ENCODE measurements around the gene EYS.
"Not testable (repeated sequence)": the region's sequence is repeated elsewhere in the genome, so short reads cannot be mapped to it uniquely, and the experiment has no call there.

Gene EYS

DNA sequence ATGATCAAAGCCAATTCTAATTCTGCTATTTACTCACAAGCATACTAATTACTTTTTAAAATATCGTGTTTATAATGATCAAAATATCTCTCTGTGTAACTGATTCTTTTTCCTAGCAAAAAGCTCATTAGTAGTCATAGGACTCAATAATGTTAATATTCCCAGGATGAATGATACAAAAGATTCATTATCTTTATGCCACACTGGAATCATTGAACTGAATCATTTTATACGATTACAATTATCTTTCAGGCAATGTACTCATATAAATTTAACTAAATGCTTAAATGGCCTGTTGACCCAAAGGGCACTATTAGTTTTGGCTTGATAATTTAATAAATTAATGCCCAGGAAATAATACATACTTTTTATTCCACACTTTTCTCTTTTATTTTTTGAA is 96.3 kb downstream of the EYS start:
- no peaks in the 10 kb centered on the region for H3K9me3 ChIP-seq (ENCODE audit: low read length)
- no peaks in the 10 kb centered on the region for H3K27me3 ChIP-seq (ENCODE audit: insufficient read depth, low read length)
- H2AFZ ChIP-seq (ENCODE audit: low read depth, low read length): no peak overlapping the region
- no peak overlapping the region for H3K4me3 ChIP-seq (ENCODE audit: low read length)
- no peaks in the 10 kb centered on the region for H3K36me3 ChIP-seq (ENCODE audit: insufficient read depth, low read length)
- H3K4me1 ChIP-seq (ENCODE audit: insufficient read depth, low read length): no peaks in the 10 kb centered on the region

DNA sequence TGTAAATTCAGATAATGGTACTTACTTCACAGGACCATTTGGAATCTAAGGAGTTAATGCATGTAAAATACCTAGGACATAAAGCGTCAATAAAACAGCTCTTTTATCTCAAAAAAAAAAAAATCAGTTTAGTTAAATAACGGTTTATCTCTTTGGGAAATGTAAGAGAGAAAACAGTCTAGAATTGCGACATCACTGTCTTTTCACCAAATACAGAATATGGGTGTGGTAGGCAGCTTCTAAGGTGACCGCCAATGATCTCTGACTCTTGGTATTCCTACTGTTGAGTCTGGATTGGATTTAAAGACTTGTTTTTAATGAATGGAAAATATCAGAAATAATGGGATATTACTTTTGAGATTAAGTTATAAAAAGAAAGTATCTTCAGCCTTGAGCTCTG is 111.5 kb downstream of the EYS start:
- H3K27me3 ChIP-seq (ENCODE audit: insufficient read depth, low read length): no peaks in the 10 kb centered on the region
- H3K4me1 ChIP-seq (ENCODE audit: insufficient read depth, low read length): no peaks in the 10 kb centered on the region
- no peak overlapping the region for H3K4me3 ChIP-seq (ENCODE audit: low read length)
- no peaks in the 10 kb centered on the region for H3K9me3 ChIP-seq (ENCODE audit: low read length)
- no peak overlapping the region for H2AFZ ChIP-seq (ENCODE audit: low read depth, low read length)
- H3K36me3 ChIP-seq (ENCODE audit: insufficient read depth, low read length): no peaks in the 10 kb centered on the region

DNA sequence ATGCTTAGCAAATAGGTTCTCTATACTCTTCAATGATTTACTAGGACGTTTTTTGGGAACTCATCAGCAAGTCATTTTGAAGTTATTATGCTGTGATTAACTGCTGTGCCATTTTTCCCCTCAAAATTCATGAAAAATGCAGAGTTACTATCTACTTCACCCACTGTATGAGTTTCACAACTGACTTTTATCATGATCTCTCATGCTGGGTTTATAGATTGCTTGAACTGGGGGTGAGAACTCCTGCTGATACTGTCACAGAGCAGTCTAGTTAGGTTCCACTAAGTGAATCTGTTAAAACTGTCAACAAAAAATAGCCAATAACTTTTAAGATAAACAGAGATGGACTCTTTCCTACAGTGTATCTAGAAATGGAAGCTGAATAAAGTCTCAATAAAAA is 136.7 kb downstream of the EYS start:
- no peaks in the 10 kb centered on the region for H3K9me3 ChIP-seq (ENCODE audit: low read length)
- H3K27me3 ChIP-seq (ENCODE audit: insufficient read depth, low read length): no peaks in the 10 kb centered on the region
- no peaks in the 10 kb centered on the region for H3K36me3 ChIP-seq (ENCODE audit: insufficient read depth, low read length)
- H3K4me1 ChIP-seq (ENCODE audit: insufficient read depth, low read length): no peaks in the 10 kb centered on the region
- H3K4me3 ChIP-seq (ENCODE audit: low read length): no peak overlapping the region
- H2AFZ ChIP-seq (ENCODE audit: low read depth, low read length): no peak overlapping the region

DNA sequence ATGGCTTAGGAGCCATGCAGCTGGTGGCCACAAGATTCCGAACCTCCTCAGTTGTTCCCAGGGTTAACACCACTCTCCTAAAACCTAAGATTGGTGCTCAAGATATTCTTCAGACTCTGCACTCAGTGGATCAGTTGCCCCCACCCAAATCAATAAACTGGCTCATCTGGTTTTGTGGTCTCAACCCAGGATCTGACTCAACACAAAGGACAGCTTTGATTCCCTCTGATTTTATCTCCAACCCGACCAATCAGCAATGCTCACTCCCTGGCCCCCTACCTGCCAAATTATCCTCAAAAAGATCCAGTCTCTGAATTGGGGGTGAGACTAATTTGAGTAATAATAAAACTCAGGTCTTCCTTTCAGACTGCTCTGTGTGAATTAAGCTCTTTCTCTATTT is 137.5 kb downstream of the EYS start:
- Histone ChIP-seq H2AFZ (ENCODE audit: low read depth, low read length) (no peak overlapping the region), H3K4me1 (ENCODE audit: insufficient read depth, low read length) (no peaks in the 10 kb centered on the region), H3K36me3 (ENCODE audit: insufficient read depth, low read length) (no peaks in the 10 kb centered on the region), H3K27me3 (ENCODE audit: insufficient read depth, low read length) (no peaks in the 10 kb centered on the region), H3K4me3 (ENCODE audit: low read length) (no peak overlapping the region), H3K9me3 (ENCODE audit: low read length) (no peaks in the 10 kb centered on the region)

DNA sequence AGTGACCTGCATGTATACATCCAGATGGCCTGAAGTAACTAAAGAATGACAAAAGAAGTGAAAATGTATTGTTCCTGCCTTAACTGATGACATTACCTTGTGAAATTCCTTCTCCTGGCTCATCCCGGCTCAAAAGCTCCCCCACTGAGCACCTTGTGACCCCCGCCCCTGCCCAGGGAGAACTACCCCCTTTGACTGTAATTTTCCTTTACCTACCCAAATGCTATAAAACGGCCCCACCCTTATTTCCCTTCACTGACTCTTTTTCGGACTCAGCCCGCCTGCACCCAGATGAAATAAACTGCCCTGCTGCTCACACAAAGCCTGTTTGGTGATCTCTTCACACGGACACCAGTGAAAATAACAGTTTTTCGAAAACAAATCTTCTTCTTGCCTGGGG is 138.0 kb downstream of the EYS start:
- H3K36me3 ChIP-seq (ENCODE audit: insufficient read depth, low read length); H2AFZ ChIP-seq (ENCODE audit: low read depth, low read length); H3K4me3 ChIP-seq (ENCODE audit: low read length); H3K4me1 ChIP-seq (ENCODE audit: insufficient read depth, low read length); H3K27me3 ChIP-seq (ENCODE audit: insufficient read depth, low read length); H3K9me3 ChIP-seq (ENCODE audit: low read length): not testable (repeated sequence)

DNA sequence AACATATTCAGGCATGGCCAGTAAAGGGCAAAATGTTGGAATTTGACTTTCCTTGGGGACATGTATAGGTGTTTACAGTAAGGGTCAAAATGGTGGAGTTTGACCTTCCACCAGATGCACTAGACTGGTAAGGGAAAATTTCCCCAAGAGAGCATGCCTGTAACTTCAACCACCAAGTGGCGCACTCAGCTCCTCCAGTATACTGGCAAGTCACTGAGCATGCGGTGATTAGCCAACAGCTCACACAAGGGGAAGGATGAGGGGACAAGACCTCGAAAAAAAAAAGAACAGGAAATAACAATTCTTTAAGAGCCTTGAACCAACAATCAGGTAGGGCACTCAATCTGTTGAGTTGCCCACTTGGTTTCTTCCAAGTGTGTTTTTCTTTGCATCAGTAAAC is 140.9 kb downstream of the EYS start:
- H3K4me1 ChIP-seq (ENCODE audit: insufficient read depth, low read length): no peaks in the 10 kb centered on the region
- no peaks in the 10 kb centered on the region for H3K27me3 ChIP-seq (ENCODE audit: insufficient read depth, low read length)
- H3K36me3 ChIP-seq (ENCODE audit: insufficient read depth, low read length): no peaks in the 10 kb centered on the region
- no peak overlapping the region for H3K4me3 ChIP-seq (ENCODE audit: low read length)
- no peaks in the 10 kb centered on the region for H3K9me3 ChIP-seq (ENCODE audit: low read length)
- H2AFZ ChIP-seq (ENCODE audit: low read depth, low read length): no peak overlapping the region

DNA sequence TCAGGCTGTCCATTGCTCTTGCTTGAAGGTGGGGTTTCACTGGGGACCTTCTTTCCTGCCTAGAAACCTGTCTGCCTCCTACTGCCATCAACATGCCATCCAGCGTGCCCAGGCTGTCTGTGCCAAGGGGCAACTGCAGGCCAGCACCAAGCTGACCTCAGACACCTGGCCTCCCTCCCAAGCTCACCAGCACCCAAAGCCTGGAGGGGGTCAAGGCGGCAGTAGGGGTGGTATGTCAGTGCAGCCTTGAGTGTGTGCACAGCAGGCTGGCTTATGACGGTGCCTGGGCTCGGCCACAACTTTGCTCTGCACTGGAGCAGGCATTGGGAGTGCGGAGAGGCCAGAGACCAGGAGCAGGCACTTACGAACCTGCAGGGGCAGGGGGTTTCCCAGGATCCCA is 149.0 kb downstream of the EYS start:
- Histone ChIP-seq H3K36me3 (ENCODE audit: insufficient read depth, low read length) (no peaks in the 10 kb centered on the region), H3K9me3 (ENCODE audit: low read length) (peaks cover 5% of the 10 kb centered on the region), H3K4me3 (ENCODE audit: low read length) (no peak overlapping the region), H3K27me3 (ENCODE audit: insufficient read depth, low read length) (no peaks in the 10 kb centered on the region), H3K4me1 (ENCODE audit: insufficient read depth, low read length) (no peaks in the 10 kb centered on the region), H2AFZ (ENCODE audit: low read depth, low read length) (no peak overlapping the region)

DNA sequence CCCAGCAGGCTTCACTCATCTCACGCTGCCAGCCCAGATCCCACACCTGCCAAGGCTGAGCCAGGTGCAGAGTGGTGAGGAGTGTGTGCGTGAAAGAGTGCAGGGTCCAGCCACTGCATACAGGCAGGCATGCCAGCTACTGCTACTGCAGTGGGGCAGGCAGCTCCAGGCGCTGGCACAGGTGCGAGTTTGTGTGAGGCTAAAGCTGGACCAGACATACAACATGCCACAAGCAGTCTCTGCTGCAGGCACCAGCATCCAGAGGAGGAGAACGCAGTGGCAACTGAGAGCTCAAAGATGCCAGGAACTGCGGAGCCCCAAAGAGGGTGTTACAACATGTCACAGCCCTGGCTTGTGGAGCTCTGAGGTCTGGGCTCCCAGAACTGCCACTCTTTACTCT is 149.8 kb downstream of the EYS start:
- no peak overlapping the region for H2AFZ ChIP-seq (ENCODE audit: low read depth, low read length)
- no peaks in the 10 kb centered on the region for H3K27me3 ChIP-seq (ENCODE audit: insufficient read depth, low read length)
- peaks cover 5% of the 10 kb centered on the region for H3K9me3 ChIP-seq (ENCODE audit: low read length)
- no peaks in the 10 kb centered on the region for H3K36me3 ChIP-seq (ENCODE audit: insufficient read depth, low read length)
- H3K4me1 ChIP-seq (ENCODE audit: insufficient read depth, low read length): no peaks in the 10 kb centered on the region
- no peak overlapping the region for H3K4me3 ChIP-seq (ENCODE audit: low read length)

DNA sequence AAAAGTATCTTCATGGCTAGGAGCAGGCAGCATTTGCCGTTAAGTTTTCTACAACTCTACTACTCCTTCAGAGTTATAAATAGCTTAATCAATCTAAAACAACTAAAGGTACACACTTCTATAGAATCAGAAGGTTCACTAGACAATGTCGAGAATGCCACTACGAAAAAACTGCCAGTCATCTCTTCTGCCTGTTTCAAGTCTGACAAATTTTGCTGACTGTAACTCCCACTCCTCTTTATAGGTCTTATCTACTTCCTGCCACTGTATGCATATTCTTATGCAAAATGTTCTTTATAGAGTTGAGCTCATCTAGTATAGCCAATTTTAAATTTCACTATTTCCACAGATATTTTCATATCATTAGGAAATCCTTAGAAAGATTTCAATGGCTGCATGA is 160.1 kb downstream of the EYS start:
- Histone ChIP-seq H3K4me1 (ENCODE audit: insufficient read depth, low read length) (no peaks in the 10 kb centered on the region), H3K36me3 (ENCODE audit: insufficient read depth, low read length) (no peaks in the 10 kb centered on the region), H3K27me3 (ENCODE audit: insufficient read depth, low read length) (no peaks in the 10 kb centered on the region), H3K9me3 (ENCODE audit: low read length) (no peaks in the 10 kb centered on the region), H3K4me3 (ENCODE audit: low read length) (no peak overlapping the region), H2AFZ (ENCODE audit: low read depth, low read length) (no peak overlapping the region)

DNA sequence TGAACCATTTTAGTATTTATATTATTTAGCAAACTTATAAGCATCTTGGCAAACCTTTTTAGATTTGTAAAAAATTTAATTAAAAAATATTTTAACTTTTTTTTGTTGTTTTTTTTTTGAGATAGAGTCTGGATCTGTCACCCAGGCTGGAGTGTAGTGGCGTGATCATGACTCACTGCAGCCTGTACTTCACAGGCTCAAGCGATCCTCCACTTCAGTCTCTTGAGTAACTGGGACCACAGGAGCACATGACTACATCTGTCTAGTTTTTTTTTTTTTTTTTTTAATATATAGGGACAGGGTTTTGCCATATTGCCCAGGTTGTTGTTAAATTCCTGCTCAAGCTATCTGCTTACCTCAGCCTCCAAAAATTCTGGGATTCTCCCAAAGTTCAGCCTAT is 161.1 kb downstream of the EYS start:
- Histone ChIP-seq H3K4me3 (ENCODE audit: low read length) (no peak overlapping the region), H3K4me1 (ENCODE audit: insufficient read depth, low read length) (no peaks in the 10 kb centered on the region), H2AFZ (ENCODE audit: low read depth, low read length) (no peak overlapping the region), H3K36me3 (ENCODE audit: insufficient read depth, low read length) (no peaks in the 10 kb centered on the region), H3K9me3 (ENCODE audit: low read length) (no peaks in the 10 kb centered on the region), H3K27me3 (ENCODE audit: insufficient read depth, low read length) (no peaks in the 10 kb centered on the region)

DNA sequence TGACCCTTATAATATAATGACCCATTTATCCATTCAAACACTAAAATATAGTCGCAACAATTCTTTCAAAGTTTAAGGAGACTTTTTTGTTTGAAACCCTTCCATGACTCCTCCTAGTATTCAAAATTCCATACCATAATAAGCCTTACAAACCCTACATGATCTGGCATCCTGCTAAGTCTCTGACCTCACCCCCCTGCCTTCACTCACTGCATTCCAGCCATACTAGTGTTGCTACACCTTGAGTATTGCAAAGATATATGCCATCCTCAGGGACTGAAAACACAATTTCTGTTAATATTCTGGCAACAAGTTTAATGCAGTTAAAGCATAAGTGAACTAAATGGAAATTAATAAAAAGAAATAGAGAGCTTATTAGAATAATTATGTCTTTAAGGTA is 168.4 kb downstream of the EYS start:
- H3K4me1 ChIP-seq (ENCODE audit: insufficient read depth, low read length): no peaks in the 10 kb centered on the region
- no peaks in the 10 kb centered on the region for H3K9me3 ChIP-seq (ENCODE audit: low read length)
- H2AFZ ChIP-seq (ENCODE audit: low read depth, low read length): no peak overlapping the region
- no peak overlapping the region for H3K4me3 ChIP-seq (ENCODE audit: low read length)
- H3K27me3 ChIP-seq (ENCODE audit: insufficient read depth, low read length): no peaks in the 10 kb centered on the region
- H3K36me3 ChIP-seq (ENCODE audit: insufficient read depth, low read length): no peaks in the 10 kb centered on the region

DNA sequence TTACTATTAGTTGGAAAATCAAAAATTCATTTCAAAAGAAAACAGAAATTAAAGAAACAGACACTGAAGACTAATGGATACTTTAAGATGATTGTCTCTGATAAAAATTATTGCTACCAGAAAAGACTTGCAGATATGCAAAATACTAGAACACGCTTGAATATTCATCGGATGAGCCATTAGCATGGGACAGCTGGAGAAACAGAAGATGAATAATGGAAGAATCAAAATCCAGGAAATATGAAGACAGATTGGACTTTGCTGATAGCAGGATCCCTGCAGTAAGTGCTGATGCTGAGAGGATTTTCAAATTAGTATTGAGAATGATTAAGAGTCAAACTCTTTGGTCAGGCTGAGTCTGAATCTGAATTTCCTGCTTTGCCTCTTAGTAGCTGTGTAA is 169.4 kb downstream of the EYS start:
- Histone ChIP-seq H3K9me3 (ENCODE audit: low read length) (no peaks in the 10 kb centered on the region), H3K27me3 (ENCODE audit: insufficient read depth, low read length) (no peaks in the 10 kb centered on the region), H3K4me3 (ENCODE audit: low read length) (no peak overlapping the region), H3K36me3 (ENCODE audit: insufficient read depth, low read length) (no peaks in the 10 kb centered on the region), H2AFZ (ENCODE audit: low read depth, low read length) (no peak overlapping the region), H3K4me1 (ENCODE audit: insufficient read depth, low read length) (no peaks in the 10 kb centered on the region)

DNA sequence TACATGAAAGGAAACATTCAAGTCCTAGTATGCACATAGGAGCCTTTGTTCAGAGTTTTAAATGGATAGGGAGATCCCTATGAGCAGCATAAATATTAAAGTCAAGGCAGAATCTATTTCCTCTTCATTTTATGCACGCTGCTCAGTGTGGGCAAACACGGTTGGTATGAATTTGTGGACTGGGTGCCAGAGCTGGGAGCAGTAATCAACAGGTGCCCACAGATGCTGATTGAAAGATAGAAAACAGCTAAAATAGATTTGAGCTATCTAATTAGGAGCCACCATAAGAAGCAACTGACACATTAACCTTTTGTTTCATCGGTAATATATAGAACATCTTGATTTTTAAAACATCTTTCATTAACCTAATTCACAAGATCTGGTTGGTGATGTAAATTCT is 175.5 kb downstream of the EYS start:
- Histone ChIP-seq H3K36me3 (ENCODE audit: insufficient read depth, low read length) (no peaks in the 10 kb centered on the region), H3K4me1 (ENCODE audit: insufficient read depth, low read length) (no peaks in the 10 kb centered on the region), H2AFZ (ENCODE audit: low read depth, low read length) (no peak overlapping the region), H3K9me3 (ENCODE audit: low read length) (no peaks in the 10 kb centered on the region), H3K4me3 (ENCODE audit: low read length) (no peak overlapping the region), H3K27me3 (ENCODE audit: insufficient read depth, low read length) (no peaks in the 10 kb centered on the region)

DNA sequence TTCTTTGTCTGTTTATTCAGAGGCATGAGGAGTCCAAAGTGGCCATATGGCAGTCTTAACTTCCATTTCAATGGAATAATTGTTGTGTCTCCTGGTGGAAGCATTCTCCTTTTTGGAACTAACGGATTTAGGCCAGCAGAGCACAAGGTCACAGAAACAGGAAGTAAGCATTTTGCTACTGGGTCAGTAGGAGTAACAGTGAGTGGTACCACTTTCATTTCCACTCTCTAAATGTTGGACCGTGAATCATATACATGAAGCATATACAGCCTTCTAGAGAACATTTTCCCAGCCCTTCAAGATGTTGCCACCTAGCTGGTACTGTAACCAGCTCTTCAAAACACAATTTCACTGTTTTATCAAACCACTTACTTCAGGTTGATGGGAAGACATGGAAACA is 182.8 kb downstream of the EYS start:
- H3K4me3 ChIP-seq (ENCODE audit: low read length): no peak overlapping the region

More for the DNA sequence above, 182.8 kb downstream of the EYS start:
- no peaks in the 10 kb centered on the region for H3K27me3 ChIP-seq (ENCODE audit: insufficient read depth, low read length)
- no peaks in the 10 kb centered on the region for H3K36me3 ChIP-seq (ENCODE audit: insufficient read depth, low read length)
- no peaks in the 10 kb centered on the region for H3K4me1 ChIP-seq (ENCODE audit: insufficient read depth, low read length)
- H3K9me3 ChIP-seq (ENCODE audit: low read length): no peaks in the 10 kb centered on the region
- no peak overlapping the region for H2AFZ ChIP-seq (ENCODE audit: low read depth, low read length)
